ENCODE data around the gene THOC2.

Gene THOC2

DNA sequence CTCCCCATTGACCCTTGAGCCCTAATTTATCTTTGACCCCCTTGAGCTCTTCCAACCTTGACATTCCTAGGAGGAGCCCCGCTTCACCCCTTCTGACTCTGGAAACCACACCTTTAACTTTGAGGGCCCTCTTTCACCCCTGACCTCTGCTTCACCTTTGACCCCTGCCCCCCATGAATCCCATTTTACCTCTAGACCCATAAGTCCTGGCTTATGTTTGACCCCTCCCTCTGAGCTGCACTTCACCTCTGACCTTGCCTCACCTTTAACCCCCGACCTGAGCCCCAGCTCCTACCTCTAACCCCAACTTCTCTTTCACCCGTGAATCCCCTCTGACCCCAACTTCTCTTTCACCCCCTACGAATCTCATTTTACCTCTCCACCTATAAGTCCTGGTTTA lies 169.7 kb downstream of the THOC2 start:
- no peak for DNase-seq (ENCODE audit: low read depth)

DNA sequence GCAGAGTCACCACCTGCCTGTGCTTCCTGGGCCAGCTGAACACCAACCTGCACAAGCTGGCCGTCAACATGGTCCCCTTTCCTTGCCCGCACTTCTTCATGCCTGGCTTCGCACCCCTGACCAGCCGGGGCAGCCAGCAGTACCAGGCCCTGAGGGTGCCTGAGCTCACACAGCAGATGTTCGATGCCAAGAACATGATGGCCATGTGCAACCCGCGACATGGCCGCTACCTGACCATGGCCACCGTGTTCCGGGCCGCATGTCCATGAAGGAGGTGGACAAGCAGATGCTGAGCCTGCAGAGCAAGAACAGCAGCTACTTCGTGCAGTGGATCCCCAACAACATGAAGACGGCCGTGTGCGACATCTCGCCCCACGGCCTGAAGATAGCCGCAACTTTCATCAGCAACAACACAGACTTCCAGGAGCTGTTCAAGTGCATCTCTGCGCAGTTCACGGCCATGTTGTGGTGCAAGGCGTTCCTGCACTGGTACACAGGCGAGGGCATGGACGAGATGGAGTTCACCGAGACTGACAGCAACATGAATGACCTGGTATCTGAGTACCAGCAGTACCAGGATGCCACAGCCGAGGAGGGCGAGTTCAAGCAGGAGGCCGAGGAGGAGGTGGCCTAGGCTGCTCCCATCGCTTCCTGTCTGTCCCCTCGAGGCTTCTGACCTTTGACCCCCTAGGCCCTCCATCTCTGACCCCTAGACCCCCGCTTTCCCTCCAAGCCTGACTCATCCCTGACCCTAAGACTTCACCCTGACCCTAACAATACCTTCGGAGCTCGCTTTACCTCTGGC lies 170.3 kb downstream of the THOC2 start:
- no peak for DNase-seq (ENCODE audit: low read depth)

DNA sequence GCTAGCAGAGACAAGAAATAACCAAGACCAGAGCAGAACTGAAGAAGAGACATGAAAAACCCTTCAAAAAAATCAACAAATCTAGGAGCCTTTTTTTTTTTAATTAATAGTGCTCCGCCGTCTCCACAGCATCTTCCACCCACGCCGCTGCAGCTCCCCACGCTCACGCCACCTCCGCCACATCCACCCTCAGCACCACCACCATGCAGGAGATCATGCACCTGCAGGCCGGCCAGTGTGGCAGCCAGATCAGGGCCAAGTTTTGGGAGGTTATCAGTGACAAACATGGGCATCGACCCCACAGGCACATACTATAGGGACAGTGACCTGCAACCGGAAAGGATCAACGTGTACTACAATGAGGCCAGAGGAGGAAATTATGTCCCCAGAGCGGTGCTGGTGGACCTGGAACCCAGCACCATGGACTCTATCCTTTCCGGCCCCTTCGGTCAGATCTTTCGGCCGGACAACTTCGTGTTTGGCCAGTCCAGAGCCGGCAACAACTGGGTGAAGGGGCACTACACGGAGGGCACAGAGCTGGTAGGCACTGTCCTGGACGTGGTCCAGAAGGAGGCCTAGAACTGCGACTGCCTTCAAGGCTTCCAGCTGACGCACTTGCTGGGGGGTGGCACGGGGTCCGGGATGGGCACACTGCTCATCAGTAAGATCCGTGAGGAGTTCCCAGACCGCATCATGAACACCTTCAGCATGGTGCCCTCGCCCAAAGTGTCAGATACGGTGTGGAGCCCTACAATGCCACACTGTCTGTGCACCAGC lies 171.2 kb downstream of the THOC2 start:
- DNase-seq (ENCODE audit: low read depth): no peak

DNA sequence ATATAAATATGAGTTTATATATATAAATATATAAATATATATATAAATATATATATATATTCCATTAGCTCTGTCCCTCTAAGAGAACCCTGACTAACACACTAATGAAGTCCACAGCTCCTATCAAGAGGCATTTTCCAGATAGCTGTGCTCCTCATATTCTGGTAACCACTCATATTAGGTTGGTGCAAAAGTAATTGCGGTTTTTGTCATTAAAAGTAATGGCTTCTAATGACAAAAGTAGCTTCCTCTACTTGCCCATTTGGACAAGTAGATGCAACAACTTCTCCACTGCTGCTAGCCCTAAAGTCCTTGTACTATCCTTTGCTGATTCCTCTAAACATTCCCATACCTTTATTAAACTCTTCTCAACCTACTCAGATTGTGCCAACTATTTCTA lies 182.0 kb downstream of the THOC2 start:
- no peak for DNase-seq (ENCODE audit: low read depth)

Measured in ELR (cell line).